K562 (cell line): Measurements from ENCODE around the gene SH2D3A. TPM values are rescaled to one million over a fixed set of nuclear protein-coding genes. Genes with fewer than 3 reads are reported as not detected.

Source experiments
- BRD9 ChIP-seq: fragments of 450-650 bp; IDR thresholded peaks from 2 replicates; pipeline ENCODE4 v1.6.1; 2018; ENCODE audit warnings: low read depth; ENCODE audit not compliant: partially characterized antibody
- FOXP4 ChIP-seq: sonication (generic); formaldehyde crosslinking; IDR thresholded peaks from 2 replicates; pipeline ENCODE4 v1.8.0; 2022; ENCODE audit warnings: mild to moderate bottlenecking, missing genetic modification reagents, borderline replicate concordance
- GABPB2 ChIP-seq: fragments of 250-450 bp; sonication (Bioruptor Pico); conservative IDR thresholded peaks from 2 replicates; pipeline ENCODE4 v1.5.1; 2021; ENCODE audit warnings: mild to moderate bottlenecking
- HDAC8 ChIP-seq: fragments of 450-650 bp; IDR thresholded peaks from 2 replicates; pipeline ENCODE4 v1.6.1; 2016; ENCODE audit warnings: mild to moderate bottlenecking, missing genetic modification characterization, moderate library complexity, missing compliant biosample characterization
- SAFB2 ChIP-seq: fragments of 200-400 bp; formaldehyde crosslinking; IDR thresholded peaks from 2 replicates; pipeline ENCODE4 v1.6.1; 2018; ENCODE audit warnings: borderline replicate concordance, low read length, low read depth, moderate library complexity; ENCODE audit not compliant: severe bottlenecking
- SOX6 ChIP-seq: fragments of 450-650 bp; IDR thresholded peaks from 2 replicates; pipeline ENCODE4 v1.6.1; 2014; ENCODE audit warnings: mild to moderate bottlenecking
- ZNF354B ChIP-seq: fragments of 250-450 bp; sonication (Bioruptor Pico); IDR thresholded peaks from 2 replicates; pipeline ENCODE4 v1.4.0; 2020
- ZNF431 ChIP-seq: sonication (generic); formaldehyde crosslinking; IDR thresholded peaks from 2 replicates; pipeline ENCODE4 v1.8.0; 2022; ENCODE audit warnings: mild to moderate bottlenecking, missing genetic modification reagents
- polyA plus RNA-seq, 8 experiments: library from polyadenylated mRNA; depleted of rRNA in 4 of 8; stranded (reverse) in 5 of 8; unstranded in 3 of 8; fragments of >200 nt; fragmentation: Nextera tagmentation in 2 of 8; fragmentation: Illumina TruSeq in 1 of 8; extraction: Ambion mirVana in 2 of 8; extraction: Trizol in 1 of 8; gene quantifications; 2 replicates each; pipeline versions ENCODE4 v1.2.1 to v1.2.3, GENCODE V29; 2011 to 2014; ENCODE audit warnings: inconsistent platforms in 1 of 8, missing spikeins in 1 of 8
- total RNA-seq, 7 experiments: library from RNA; depleted of rRNA in 6 of 7; stranded (reverse); fragments of >200 nt in 6 of 7; fragmentation: Illumina TruSeq in 2 of 7; extraction: Trizol in 2 of 7; gene quantifications; 2 replicates each; pipeline versions ENCODE4 v1.2.1 to v1.2.3, GENCODE V29; 2011 to 2021; ENCODE audit warnings: low replicate concordance in 1 of 7
- TF ChIP-seq, protein P1 (sequence below), 2 experiments: fragments of 450-650 bp in 1 of 2; sonication (generic) in 1 of 2; formaldehyde crosslinking in 1 of 2; IDR thresholded peaks; 2 replicates each; pipeline versions ENCODE4 v1.7.1 to v1.9.0; 2016 to 2022; ENCODE audit warnings: inconsistent platforms in 1 of 2, mild to moderate bottlenecking in 1 of 2, missing genetic modification reagents in 1 of 2
- TF ChIP-seq, protein P2 (sequence below): fragments of 450-650 bp; formaldehyde crosslinking; IDR thresholded peaks from 2 replicates; pipeline ENCODE4 v1.4.0; 2020; ENCODE audit warnings: mild to moderate bottlenecking, moderate library complexity

The SH2D3A gene
- total and polyA plus RNA-seq, 9 of the 15 experiments (the other 6 are each of a cell fraction or from before 2014, with no cell fraction given), result 0.75 to 26.3 (median 8.9) TPM

DNA sequence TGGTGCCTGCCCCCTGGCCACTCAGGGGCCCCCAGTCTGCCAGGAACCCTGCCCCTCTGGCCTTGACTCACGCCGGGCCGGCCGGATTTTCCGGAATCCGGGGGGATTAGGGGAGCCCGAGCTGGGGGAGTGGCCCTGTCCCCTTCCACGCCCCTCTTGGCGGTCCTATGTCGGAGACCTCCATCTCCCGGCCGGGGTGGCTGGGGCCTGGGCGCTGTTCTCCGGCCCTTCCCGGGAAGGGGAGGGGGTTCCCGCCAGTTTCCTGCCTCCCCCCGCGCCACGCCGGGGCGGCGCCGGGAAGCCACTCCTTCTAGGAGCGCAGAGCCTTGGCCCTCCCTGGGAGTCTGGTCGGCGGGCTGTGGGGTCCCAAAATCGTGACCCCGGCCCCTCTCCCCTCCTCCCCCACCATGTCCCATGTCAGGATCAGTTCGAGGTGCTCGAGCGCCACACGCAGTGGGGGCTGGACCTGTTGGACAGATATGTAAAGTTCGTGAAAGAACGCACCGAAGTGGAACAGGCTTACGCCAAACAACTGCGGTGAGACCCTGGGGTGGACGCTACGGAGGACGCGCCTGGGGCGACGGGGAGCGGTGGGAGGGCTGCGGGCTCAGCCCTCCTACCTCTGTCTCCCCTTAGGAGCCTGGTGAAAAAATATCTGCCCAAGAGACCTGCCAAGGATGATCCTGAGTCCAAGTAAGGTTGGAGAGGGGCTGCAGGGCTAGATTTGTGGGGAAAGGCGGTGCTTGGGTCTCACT is 26.5 kb downstream of the SH2D3A start (continued):
- TF ChIP-seq ZNF431 (CRISPR knock-in tag) (no peak), GABPB2 (CRISPR knock-in tag) (no peak), ZNF354B (no peak), BRD9 (no peak), SAFB2 (no peak), SOX6 (no peak), FOXP4 (CRISPR knock-in tag) (no peak), HDAC8 (tag) (no peak)
- TF ChIP-seq, protein P1, sequence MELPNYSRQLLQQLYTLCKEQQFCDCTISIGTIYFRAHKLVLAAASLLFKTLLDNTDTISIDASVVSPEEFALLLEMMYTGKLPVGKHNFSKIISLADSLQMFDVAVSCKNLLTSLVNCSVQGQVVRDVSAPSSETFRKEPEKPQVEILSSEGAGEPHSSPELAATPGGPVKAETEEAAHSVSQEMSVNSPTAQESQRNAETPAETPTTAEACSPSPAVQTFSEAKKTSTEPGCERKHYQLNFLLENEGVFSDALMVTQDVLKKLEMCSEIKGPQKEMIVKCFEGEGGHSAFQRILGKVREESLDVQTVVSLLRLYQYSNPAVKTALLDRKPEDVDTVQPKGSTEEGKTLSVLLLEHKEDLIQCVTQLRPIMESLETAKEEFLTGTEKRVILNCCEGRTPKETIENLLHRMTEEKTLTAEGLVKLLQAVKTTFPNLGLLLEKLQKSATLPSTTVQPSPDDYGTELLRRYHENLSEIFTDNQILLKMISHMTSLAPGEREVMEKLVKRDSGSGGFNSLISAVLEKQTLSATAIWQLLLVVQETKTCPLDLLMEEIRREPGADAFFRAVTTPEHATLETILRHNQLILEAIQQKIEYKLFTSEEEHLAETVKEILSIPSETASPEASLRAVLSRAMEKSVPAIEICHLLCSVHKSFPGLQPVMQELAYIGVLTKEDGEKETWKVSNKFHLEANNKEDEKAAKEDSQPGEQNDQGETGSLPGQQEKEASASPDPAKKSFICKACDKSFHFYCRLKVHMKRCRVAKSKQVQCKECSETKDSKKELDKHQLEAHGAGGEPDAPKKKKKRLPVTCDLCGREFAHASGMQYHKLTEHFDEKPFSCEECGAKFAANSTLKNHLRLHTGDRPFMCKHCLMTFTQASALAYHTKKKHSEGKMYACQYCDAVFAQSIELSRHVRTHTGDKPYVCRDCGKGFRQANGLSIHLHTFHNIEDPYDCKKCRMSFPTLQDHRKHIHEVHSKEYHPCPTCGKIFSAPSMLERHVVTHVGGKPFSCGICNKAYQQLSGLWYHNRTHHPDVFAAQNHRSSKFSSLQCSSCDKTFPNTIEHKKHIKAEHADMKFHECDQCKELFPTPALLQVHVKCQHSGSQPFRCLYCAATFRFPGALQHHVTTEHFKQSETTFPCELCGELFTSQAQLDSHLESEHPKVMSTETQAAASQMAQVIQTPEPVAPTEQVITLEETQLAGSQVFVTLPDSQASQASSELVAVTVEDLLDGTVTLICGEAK (IDR thresholded peaks at IDR 0.05), result peak; percentile 29; the same call in 1 of the 2 replicates
- TF ChIP-seq, protein P1 (CRISPR knock-in tag; IDR thresholded peaks at IDR 0.05), result no peak
- TF ChIP-seq, protein P2, sequence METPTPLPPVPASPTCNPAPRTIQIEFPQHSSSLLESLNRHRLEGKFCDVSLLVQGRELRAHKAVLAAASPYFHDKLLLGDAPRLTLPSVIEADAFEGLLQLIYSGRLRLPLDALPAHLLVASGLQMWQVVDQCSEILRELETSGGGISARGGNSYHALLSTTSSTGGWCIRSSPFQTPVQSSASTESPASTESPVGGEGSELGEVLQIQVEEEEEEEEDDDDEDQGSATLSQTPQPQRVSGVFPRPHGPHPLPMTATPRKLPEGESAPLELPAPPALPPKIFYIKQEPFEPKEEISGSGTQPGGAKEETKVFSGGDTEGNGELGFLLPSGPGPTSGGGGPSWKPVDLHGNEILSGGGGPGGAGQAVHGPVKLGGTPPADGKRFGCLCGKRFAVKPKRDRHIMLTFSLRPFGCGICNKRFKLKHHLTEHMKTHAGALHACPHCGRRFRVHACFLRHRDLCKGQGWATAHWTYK (CRISPR knock-in tag), result no peak
